Activated effector memory CD4-positive, alpha-beta T cell treated with Interleukin-2 at 50 U/mL for 16 hours (primary cell): Measurements from ENCODE around the gene AVL9.

Experiments used
- DNase-seq: peaks from one replicate; pipeline ENCODE4 v3.0.0-alpha.2; 2020

Gene AVL9

DNA sequence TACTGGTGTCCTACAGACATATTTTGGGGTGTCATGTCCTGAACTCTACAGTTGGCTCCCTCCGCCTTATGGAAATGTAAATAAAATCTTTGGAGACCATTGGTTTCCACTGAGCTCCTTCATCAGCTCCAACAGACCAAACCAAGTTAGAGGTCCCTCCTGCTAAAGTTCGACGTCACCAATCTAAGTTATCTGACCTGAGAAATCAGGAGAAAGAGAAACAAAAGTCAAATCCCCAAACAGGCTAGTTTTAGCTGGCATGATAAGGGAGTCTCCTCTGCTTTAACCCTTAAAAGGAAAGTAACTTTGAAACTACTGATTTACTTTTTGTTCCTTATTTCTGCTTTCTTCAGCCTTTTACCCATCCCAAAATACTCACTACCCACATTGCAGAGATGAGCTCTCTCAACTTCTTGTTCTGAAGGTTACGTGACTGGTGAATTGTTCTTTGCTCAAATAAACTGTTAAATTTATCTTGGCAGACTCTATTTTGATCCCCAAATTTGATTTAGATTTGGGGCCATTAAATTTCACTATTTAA lies 39.9 kb downstream of the AVL9 start:
- no peak for DNase-seq

GRCh38 chr7:32536016-32536415 lies 40.7 kb downstream of the AVL9 start:
- no peak for DNase-seq

DNA sequence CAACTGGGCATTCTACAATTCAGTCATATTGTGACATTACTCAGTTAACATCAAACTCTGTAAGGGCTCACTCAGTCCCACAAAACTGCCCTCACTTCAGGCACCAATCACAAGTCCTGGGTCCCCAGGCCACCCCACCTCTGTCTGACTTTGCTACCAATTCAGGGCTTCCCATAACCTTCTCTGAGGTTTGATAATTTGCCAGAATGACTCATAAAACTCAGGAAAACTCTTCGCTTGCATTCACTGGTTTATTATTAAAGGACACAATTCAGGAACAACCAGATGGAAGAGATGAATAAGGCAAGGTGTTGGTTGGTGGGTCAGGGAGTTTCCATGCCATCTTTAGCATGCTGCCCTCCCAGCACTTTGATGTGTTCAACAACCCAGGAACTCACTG lies 41.3 kb downstream of the AVL9 start:
- DNase-seq: no peak

DNA sequence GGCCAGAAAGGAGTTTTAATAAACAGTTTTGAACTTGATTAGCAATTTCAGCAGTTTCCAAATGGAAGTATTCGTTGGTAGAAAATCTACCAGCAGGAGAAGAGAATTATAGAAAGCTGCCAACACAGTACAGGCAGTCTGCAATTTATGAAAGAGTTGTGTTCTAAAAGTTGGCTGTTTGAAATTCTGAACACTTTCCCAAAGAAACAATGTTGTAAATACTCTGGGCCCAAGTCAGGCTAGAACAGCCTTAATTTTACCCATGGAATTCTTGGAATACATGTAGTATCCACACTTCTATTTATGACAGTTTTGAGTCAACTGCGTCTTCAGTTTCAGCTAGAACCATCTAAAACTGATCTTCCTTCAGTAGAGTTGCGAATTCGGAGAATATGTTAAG lies 42.5 kb downstream of the AVL9 start:
- no peak for DNase-seq

DNA sequence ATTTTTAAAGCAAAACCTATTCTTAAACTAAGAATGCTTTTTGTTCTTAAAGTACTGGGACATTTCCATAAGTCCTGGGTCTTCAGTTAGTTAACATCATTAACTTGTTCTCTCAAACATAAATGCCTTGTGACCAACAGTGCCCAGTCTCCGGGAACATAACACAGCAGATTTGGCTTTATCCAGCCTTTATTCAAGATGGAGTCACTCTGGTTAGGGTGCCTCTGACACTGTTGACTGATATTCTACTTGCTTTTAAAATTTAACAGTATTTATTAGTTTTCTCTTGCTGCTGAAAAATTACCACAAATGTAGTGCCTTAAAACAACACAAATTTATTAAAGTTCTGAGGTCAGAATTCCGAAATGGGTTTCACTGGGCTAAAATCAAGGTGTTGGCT lies 44.1 kb downstream of the AVL9 start:
- DNase-seq: no peak

DNA sequence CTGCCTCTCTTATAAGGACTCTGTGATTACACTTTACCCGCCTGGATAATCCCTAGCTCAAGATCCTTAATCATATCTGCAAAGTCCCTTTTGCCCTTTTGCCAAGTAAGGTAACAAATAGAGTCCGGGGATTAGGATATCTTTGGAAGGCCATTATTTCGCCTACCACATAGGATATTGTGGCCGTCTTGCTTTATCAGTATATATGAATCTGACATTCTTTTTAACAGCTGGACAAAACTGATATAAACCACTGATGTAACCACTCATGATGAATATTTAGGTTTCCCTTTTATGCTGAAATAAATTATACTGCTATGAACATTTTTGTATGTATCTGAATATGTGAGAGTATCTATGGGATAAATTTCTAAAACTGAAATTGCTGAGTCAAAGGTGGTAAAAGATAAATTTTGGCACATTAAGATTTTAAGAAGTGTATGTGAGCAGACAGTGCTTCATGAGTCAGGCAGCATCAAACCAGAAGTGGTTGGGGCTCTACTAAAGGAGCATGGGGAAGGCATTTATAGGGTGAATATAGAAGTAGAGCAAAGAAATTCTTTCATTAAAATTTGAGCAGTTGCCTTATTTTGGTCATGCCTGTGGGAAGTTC lies 44.7 kb downstream of the AVL9 start:
- no peak for DNase-seq

GRCh38 chr7:32542595-32542994 lies 47.3 kb downstream of the AVL9 start:
- no peak for DNase-seq

DNA sequence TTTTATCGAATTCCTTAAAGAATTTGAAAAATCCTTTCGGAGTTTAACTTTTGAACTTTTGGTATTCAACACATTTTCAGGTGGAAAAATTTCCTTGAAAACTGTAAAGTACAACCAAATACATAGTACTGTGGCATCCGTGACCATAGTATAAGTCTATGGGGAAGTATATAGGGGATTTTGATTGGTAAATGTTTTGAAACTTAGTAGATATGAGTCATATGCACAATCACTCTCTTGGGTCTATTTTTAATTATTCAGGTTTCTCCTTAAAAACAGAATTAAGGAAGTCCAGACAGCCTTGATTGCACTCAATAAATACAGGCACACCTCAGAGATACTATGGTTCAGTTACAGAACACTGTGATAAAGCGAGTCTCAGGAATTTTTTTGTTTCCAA lies 64.2 kb downstream of the AVL9 start:
- DNase-seq: no peak

GRCh38 chr7:32560075-32560474 lies 64.8 kb downstream of the AVL9 start:
- DNase-seq: no peak

DNA sequence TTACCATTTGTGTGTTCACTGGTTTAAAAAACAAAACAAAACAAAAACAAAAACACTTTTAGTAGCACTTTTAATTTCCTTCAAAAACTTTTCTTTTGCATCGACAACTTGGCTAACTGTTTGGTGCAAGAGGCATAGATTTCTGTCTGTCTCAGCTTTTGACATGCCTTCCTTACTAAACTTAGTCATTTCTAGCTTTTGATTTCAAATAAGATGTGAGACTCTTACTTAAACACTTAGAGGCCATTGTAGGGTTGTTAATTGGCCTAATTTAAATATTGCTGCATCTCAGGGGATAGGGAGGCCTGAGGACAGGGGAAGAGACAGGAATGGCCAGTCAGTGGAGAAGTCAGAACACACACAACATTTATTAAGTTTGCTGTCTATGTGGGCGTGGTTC lies 66.3 kb downstream of the AVL9 start:
- no peak for DNase-seq

- no peak for DNase-seq
Measured at GRCh38 chr7:32564542-32564941, 69.3 kb downstream of the AVL9 start.

DNA sequence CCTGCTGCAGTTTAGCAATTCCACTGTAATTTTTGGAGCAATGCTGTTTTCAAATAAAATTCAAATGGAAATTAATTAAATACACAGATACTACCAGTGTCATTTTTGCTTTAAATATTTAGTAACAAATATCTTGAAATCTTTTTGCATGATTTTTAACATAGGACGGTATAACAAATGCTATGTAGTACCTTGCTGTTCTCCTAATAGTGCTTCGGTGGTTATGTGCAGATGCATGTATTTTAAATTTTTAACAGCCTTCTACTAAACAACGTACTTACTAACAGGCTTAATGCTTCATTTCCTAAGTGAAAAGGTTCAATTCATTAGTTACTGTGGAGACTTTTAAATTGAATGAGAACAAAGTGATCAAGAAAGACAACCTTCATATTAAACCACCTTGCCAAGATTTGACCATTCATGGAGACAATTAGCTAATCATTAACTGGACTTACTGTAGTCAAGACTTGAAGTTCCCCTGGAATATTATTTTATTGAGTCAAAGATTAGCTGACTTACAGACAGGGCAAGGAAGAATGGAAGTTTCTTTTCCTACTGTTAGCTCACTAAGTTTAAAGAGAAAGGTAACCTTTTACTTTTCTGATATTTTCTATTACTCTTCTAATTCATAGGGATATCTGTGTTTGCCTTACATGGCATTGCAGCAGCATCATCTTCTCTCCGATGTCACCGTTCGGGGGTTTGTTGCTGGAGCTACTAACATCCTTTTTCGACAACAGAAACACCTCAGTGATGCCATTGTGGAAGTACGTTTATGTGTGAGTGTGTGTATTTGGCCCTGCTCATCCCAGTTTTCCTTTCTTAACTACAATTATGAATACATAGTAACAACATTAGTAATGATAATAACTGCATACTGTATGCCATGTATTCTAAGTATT lies 74.3 kb downstream of the AVL9 start:
- no peak for DNase-seq

DNA sequence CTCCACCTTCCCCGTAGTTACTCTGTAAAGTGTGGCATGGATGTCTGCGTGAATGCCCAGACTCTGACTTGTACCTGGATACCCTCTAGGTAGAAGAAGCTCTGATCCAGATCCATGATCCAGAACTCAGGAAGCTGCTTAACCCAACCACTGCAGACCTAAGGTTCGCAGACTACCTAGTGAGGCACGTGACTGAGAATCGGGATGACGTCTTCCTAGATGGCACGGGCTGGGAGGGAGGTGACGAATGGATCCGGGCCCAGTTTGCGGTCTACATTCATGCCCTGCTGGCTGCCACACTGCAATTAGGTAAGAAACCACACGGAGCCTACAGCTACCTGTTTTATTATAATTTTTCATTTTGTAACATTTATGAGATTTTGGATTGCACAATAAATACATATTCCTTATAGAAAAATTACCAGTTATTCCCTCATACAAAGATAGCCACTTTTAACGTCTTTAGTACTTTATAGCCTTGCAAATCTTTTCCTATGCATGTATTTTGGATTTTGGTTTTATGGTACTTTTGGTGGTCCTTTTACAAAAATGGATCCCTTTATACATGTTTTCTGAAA lies 77.9 kb downstream of the AVL9 start:
- no peak for DNase-seq

- no peak for DNase-seq
Measured at GRCh38 chr7:32574626-32575025, 79.3 kb downstream of the AVL9 start.

- DNase-seq: no peak
Measured at GRCh38 chr7:32577421-32577820, 82.1 kb downstream of the AVL9 start.

DNA sequence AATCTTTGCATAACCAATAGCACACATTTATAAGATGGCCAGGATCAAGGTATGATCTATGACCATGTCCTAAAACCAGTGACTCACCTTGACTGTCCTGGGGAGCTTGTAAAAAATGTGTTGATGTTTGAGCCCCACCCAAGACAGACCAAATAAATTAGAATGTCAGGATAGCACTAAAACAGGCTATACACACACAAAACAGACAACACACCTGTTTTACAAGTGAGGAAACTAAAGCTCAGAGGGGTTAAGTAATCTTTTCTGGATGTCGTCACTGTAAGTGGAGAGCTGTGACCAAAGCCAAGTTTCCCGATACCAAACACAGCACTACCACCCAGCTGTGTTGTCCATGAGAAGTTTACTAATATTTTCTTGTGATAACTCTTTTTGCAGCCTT lies 84.5 kb downstream of the AVL9 start:
- no peak for DNase-seq

DNA sequence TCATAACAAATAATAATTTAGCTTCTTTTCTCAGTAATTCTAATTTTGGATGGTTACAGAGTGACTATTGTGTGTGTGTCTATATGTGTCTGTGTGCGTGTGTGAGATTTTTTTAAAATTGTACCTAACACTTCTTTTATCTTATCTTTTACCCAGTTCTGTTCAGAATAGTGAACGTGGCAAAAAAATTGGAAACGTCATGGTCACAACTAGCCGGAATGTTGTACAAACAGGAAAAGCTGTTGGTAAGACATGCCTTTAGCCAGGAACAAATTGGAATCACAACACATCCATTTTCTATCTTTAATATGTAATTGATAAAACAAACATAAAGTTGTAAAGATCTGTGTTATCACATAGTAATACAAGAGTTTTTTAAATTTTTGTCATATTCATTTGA lies 85.4 kb downstream of the AVL9 start:
- no peak for DNase-seq

GRCh38 chr7:32582036-32582435 lies 86.7 kb downstream of the AVL9 start:
- DNase-seq: no peak

- no peak for DNase-seq
Measured at GRCh38 chr7:32583791-32584190, 88.5 kb downstream of the AVL9 start.

DNA sequence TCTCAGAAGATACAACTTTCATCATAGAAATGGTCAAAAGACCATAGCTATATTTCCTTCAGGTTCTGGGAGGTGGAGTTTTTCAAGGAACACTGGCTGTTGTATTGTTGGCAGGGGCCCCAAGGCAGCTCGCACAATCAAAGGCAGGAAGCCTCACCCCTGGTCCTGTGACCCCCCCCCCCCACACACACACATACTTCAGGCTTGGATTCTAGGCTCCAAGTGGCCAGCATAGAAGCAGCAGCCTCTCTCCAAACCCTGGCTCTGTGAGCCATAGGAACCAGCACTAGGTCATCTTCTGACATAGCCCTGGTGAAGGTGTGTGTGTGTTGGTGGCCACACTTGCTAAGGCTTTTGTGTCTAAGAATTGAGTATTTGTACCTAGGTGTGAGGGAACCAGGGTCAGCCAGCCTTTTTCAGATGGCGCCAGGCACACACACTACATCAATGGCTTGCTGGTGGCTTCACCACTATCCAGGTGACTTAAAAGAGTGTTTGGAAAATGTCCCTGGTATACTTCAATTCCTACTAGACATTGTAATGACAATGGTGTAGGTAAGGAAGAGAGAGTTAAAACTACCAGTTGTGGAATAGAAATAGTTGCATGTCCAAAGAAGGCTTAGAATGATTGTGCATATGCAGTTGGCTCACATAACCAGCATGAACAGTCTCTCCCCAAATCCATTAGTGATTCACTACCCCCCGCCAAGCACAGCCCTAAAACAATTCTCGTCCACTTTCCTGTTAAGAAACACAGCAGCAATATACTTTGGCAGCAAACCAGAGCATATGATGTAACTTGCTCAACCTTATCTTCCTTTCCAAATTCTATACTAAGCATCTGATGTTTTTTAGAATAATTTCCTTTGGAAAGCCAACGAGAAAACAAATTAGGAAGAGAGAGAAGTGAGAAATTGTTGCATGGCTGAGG lies 91.3 kb downstream of the AVL9 start:
- no peak for DNase-seq

DNA sequence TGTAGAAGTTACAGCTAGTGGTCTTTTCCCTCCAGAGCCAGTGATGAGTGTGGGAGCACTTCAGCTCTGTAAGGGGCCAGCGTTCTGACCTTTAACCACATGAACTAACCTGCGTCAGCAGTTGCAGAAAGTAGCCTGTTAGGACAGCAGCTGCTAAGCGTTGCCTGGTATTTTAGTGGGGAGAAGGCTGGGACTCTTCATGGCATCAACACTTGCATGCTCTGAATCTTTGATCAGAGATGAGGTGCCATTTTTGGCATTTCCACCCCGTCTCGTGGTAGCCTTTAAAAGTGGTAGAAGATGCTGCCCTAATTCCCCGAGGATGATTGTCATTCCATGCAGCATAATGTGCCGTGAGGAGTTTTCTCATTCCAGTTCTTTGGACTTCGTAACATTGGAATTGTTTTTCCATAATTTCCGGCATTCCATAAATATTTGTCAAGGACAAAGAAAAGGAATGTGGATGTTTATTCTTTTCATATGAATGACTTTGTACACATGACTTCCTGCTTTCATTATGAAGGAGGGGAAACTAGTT lies 92.2 kb downstream of the AVL9 start:
- DNase-seq: no peak

- no peak for DNase-seq
Measured at GRCh38 chr7:32588657-32589056, 93.4 kb downstream of the AVL9 start.

DNA sequence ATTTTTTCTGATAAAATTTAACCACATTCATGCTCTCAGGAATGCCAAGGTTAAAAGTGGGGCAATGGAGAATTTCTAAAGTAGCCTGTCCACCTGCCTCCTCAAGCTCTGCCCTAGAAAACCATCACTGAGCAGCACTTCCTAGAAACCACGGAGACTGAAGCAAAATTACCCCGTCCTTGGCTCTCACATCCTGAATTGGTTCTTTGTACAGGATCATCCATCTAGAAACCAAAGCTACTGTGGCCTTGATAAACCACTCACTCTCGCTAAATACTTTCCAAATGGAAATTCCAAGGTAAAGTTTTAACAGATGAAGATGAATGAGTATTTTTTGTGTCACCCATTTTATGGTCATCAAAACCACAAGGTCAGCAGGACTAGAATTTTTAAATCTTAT lies 96.6 kb downstream of the AVL9 start:
- DNase-seq: no peak
